ENCODE results near the gene GRM7. TPM values are rescaled to one million over a fixed set of nuclear protein-coding genes. Genes with fewer than 3 reads are reported as not detected.
A peak's percentile ranks its signal among the peaks of the same experiment; 100 is the strongest.

Gene GRM7
- total RNA-seq, 1 experiment from 2014 or later = not detected

DNA sequence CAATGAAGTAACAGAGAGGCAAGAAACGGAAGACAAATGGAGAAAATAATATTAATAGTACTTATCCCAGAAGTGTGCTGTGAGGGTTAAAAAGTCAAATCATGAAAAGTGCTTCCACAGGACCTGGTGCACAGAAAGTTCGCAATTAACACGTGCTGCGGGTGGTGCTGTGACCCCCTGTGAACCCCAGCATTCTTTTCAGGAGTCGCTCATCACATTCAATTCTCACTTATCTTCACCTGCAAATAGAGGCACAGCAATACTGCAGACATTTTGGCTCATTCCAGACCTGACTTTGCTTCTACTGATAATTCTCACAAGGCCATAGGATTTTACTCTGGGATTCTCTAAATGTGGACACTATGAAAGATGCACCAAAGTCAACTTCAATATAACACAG lies 584.4 kb downstream of the GRM7 start:
- H3K4me1 ChIP-seq (replicated peaks) = no peaks in the 10 kb centered on the region
- H3K27ac ChIP-seq = no peak overlapping the region
- no peaks in the 10 kb centered on the region for H3K36me3 ChIP-seq
- H3K27me3 ChIP-seq (replicated peaks) = no peaks in the 10 kb centered on the region
- H3K4me3 ChIP-seq = no peak overlapping the region
- DNase-seq (ENCODE audit: low read depth in 1 of 2, low spot score in 2 of 2) = no peak
- H3K9me3 ChIP-seq (replicated peaks) = no peaks in the 10 kb centered on the region; the same call in 1 of the 2 replicates

GRCh38 chr3:7447197-7447769 lies 586.4 kb downstream of the GRM7 start:
- H3K27ac ChIP-seq = no peak overlapping the region
- DNase-seq (ENCODE audit: low read depth in 1 of 2, low spot score in 2 of 2) = no peak
- no peaks in the 10 kb centered on the region for H3K9me3 ChIP-seq (replicated peaks)
- H3K27me3 ChIP-seq (replicated peaks) = no peaks in the 10 kb centered on the region
- no peaks in the 10 kb centered on the region for H3K4me1 ChIP-seq (replicated peaks)
- no peaks in the 10 kb centered on the region for H3K36me3 ChIP-seq
- no peak overlapping the region for H3K4me3 ChIP-seq

GRCh38 chr3:7456386-7456785 lies 595.5 kb downstream of the GRM7 start:
- H3K27me3 ChIP-seq (replicated peaks) = no peaks in the 10 kb centered on the region
- no peak overlapping the region for H3K4me3 ChIP-seq
- no peaks in the 10 kb centered on the region for H3K4me1 ChIP-seq (replicated peaks)
- H3K9me3 ChIP-seq (replicated peaks) = no peaks in the 10 kb centered on the region
- DNase-seq (ENCODE audit: low read depth in 1 of 2, low spot score in 2 of 2) = no peak
- no peaks in the 10 kb centered on the region for H3K36me3 ChIP-seq
- H3K27ac ChIP-seq = no peak overlapping the region

- H3K36me3 ChIP-seq = no peaks in the 10 kb centered on the region
- H3K4me3 ChIP-seq = no peak overlapping the region
- DNase-seq (ENCODE audit: low read depth in 1 of 2, low spot score in 2 of 2) = no peak
- no peaks in the 10 kb centered on the region for H3K9me3 ChIP-seq (replicated peaks)
- no peaks in the 10 kb centered on the region for H3K27me3 ChIP-seq (replicated peaks)
- no peaks in the 10 kb centered on the region for H3K4me1 ChIP-seq (replicated peaks)
- H3K27ac ChIP-seq = no peak overlapping the region
These were observed 600.4 kb downstream of the GRM7 start for GRCh38 chr3:7461202-7461825.

DNA sequence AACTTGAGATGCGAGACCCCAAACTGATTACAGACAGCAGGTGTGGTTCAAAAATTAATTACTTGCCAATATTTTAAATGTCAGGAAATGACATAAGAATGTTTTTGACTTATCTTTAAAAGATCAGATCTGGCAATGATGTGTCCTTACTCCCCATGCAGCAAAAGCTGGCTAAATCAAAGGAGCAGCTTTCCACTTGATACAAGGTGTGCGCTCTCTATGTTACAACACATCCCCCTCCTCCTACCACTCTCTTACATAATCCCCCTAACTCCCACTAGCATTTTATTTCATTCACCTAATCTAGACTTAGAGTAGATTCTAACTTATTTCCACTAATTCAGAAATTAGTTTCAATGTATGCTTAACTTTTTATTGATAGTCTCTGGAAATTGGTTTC lies 609.0 kb downstream of the GRM7 start:
- DNase-seq (ENCODE audit: low read depth in 1 of 2, low spot score in 2 of 2) = no peak
- Histone ChIP-seq H3K4me1 (replicated peaks) (no peaks in the 10 kb centered on the region), H3K9me3 (replicated peaks) (no peaks in the 10 kb centered on the region), H3K27me3 (replicated peaks) (no peaks in the 10 kb centered on the region), H3K27ac (no peak overlapping the region), H3K4me3 (no peak overlapping the region), H3K36me3 (no peaks in the 10 kb centered on the region)

- peak in 1 of 2 experiments; percentile 11 for DNase-seq (ENCODE audit: low read depth in 1 of 2, low spot score in 2 of 2)
These were observed 623.7 kb downstream of the GRM7 start for GRCh38 chr3:7484636-7485035.

GRCh38 chr3:7487763-7488162 lies 626.8 kb downstream of the GRM7 start:
- Histone ChIP-seq H3K4me3 (no peak overlapping the region), H3K4me1 (replicated peaks) (no peaks in the 10 kb centered on the region)
- DNase-seq (ENCODE audit: low read depth in 1 of 2, low spot score in 2 of 2) = no peak

More at GRCh38 chr3:7484636-7485035, 623.7 kb downstream of the GRM7 start:
- Histone ChIP-seq H3K27me3 (replicated peaks) (no peaks in the 10 kb centered on the region), H3K9me3 (replicated peaks) (no peaks in the 10 kb centered on the region), H3K4me3 (no peak overlapping the region), H3K4me1 (replicated peaks) (no peaks in the 10 kb centered on the region), H3K27ac (no peak overlapping the region), H3K36me3 (no peaks in the 10 kb centered on the region)

DNA sequence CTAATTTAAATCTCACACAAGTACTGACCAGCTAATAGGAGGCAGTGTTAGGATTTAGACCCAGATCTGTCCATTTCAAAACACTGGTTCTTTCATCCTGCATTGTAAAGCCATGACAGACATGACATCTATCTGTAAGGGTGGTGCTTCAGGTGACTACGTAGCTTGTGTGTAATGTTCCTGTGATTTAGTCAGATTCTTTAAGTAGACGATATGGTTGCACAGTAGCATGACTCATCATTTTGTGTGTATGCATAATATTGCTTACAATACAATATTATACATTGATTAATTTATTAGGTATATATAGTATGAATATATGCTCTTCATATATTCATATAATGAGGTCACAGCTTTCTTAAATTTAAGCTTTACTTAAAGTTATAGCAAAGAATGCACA lies 628.5 kb downstream of the GRM7 start:
- Histone ChIP-seq H3K4me1 (replicated peaks) (no peaks in the 10 kb centered on the region), H3K4me3 (no peak overlapping the region), H3K27me3 (replicated peaks) (no peaks in the 10 kb centered on the region), H3K36me3 (no peaks in the 10 kb centered on the region), H3K27ac (no peak overlapping the region), H3K9me3 (replicated peaks) (no peaks in the 10 kb centered on the region)
- no peak for DNase-seq (ENCODE audit: low read depth in 1 of 2, low spot score in 2 of 2)

More at GRCh38 chr3:7487763-7488162, 626.8 kb downstream of the GRM7 start:
- Histone ChIP-seq H3K36me3 (no peaks in the 10 kb centered on the region), H3K9me3 (replicated peaks) (no peaks in the 10 kb centered on the region), H3K27me3 (replicated peaks) (no peaks in the 10 kb centered on the region), H3K27ac (no peak overlapping the region)

GRCh38 chr3:7498715-7499114 lies 637.8 kb downstream of the GRM7 start:
- Histone ChIP-seq H3K36me3 (no peaks in the 10 kb centered on the region), H3K4me1 (replicated peaks) (0 out of 2 replicates have a peak, but pooled peaks cover 7% of the 10 kb centered on the region), H3K4me3 (no peak overlapping the region), H3K27ac (no peak overlapping the region), H3K27me3 (replicated peaks) (no peaks in the 10 kb centered on the region), H3K9me3 (replicated peaks) (0 out of 2 replicates have a peak, but pooled peaks cover under 1% of the 10 kb centered on the region)
- no peak for DNase-seq (ENCODE audit: low read depth in 1 of 2, low spot score in 2 of 2)

- Histone ChIP-seq H3K4me3 (no peak overlapping the region), H3K36me3 (no peaks in the 10 kb centered on the region), H3K27ac (no peak overlapping the region), H3K27me3 (replicated peaks) (no peaks in the 10 kb centered on the region), H3K9me3 (replicated peaks) (0 out of 2 replicates have a peak, but pooled peaks cover 7% of the 10 kb centered on the region), H3K4me1 (replicated peaks) (peaks cover 34% of the 10 kb centered on the region)
- DNase-seq (ENCODE audit: low read depth in 1 of 2, low spot score in 2 of 2) = no peak
These were observed 642.5 kb downstream of the GRM7 start for GRCh38 chr3:7503431-7503830.

- DNase-seq (ENCODE audit: low read depth in 1 of 2, low spot score in 2 of 2) = peak; percentile 69 to 91
- Histone ChIP-seq H3K27me3 (replicated peaks) (no peaks in the 10 kb centered on the region), H3K4me1 (replicated peaks) (peaks cover 42% of the 10 kb centered on the region), H3K9me3 (replicated peaks) (0 out of 2 replicates have a peak, but pooled peaks cover 7% of the 10 kb centered on the region), H3K27ac (peak overlapping the region; percentile 83), H3K36me3 (no peaks in the 10 kb centered on the region), H3K4me3 (no peak overlapping the region)
These were observed 644.2 kb downstream of the GRM7 start for GRCh38 chr3:7504886-7505775.

DNA sequence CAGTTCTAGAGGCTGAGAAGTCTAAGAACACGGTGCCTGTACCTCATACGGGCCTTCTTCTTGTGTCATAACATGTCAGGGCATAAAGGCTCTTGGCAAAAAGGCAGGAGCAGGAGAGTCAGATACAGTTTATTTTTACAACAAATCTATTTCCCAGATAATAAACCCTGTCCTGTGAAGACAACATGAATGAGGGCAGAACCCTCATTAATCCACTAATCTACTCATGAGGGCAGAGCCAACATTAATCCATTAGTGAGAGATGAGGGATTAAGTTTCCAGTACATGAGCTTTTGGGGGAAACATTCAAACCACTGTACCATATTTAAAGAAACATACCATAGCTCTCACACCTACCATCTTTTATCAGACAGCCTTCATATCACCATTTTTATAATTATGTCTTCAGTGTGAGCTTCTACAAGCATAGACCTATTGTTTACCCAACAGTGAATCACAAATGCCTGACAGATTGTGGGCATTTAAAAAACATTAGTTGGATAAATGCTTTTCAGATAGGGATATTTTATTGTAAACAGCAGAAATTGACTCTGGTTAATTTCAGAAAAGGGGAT lies 645.8 kb downstream of the GRM7 start:
- no peak for DNase-seq (ENCODE audit: low read depth in 1 of 2, low spot score in 2 of 2)
- H3K27ac ChIP-seq = peak overlapping the region; percentile 83
- peaks cover 42% of the 10 kb centered on the region for H3K4me1 ChIP-seq (replicated peaks)
- no peaks in the 10 kb centered on the region for H3K36me3 ChIP-seq
- H3K27me3 ChIP-seq (replicated peaks) = no peaks in the 10 kb centered on the region
- H3K4me3 ChIP-seq = no peak overlapping the region
- H3K9me3 ChIP-seq (replicated peaks) = 0 out of 2 replicates have a peak, but pooled peaks cover 7% of the 10 kb centered on the region

DNA sequence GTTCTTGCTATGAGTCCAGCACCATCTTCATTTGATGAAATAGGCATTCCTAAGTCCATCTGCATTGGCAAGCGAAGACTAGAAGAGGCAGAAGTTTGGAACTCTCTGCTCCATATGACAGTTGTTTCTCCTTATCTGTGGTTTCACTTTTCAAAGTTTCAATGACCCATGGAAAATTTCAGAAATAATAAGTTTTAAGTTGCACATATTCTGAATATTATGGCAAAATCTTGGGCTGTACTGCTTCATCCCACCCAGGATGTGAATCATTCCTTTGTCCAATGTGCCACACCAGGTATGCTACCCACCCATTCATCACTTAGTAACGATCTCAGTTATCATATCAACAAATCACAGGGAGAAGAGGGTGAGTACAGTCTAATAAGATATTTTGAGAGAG lies 647.9 kb downstream of the GRM7 start:
- Histone ChIP-seq H3K27ac (no peak overlapping the region), H3K9me3 (replicated peaks) (0 out of 2 replicates have a peak, but pooled peaks cover 6% of the 10 kb centered on the region), H3K36me3 (no peaks in the 10 kb centered on the region), H3K4me1 (replicated peaks) (peaks cover 42% of the 10 kb centered on the region), H3K4me3 (no peak overlapping the region), H3K27me3 (replicated peaks) (no peaks in the 10 kb centered on the region)
- no peak for DNase-seq (ENCODE audit: low read depth in 1 of 2, low spot score in 2 of 2)

All from SJSA1 (cell line).